Measurements from ENCODE around the gene DAB2IP.

DAB2IP gene

GRCh38 chr9:121812159-121812735 is 160.8 kb downstream of the DAB2IP start:
- Histone ChIP-seq H3K9ac (ENCODE audit: low read length) (no peak overlapping the region), H3K4me1 (ENCODE audit: control insufficient read depth, insufficient read depth, low read length) (no peaks in the 10 kb centered on the region), H3K4me3 (ENCODE audit: low read length) (no peak overlapping the region), H3K27me3 (ENCODE audit: control insufficient read depth, insufficient read depth, low read length) (no peaks in the 10 kb centered on the region), H3K36me3 (ENCODE audit: control insufficient read depth, insufficient read depth, low read length) (no peaks in the 10 kb centered on the region), H3K27ac (ENCODE audit: low read depth, low read length) (no peak overlapping the region)

- H3K4me3 ChIP-seq (ENCODE audit: low read length) = no peak overlapping the region
- H3K27ac ChIP-seq (ENCODE audit: low read depth, low read length) = no peak overlapping the region
- H3K36me3 ChIP-seq (ENCODE audit: control insufficient read depth, insufficient read depth, low read length) = no peaks in the 10 kb centered on the region
- no peaks in the 10 kb centered on the region for H3K4me1 ChIP-seq (ENCODE audit: control insufficient read depth, insufficient read depth, low read length)
- H3K27me3 ChIP-seq (ENCODE audit: control insufficient read depth, insufficient read depth, low read length) = no peaks in the 10 kb centered on the region
- no peak overlapping the region for H3K9ac ChIP-seq (ENCODE audit: low read length)
These were observed 162.2 kb downstream of the DAB2IP start for GRCh38 chr9:121813519-121814210.

- H3K9ac ChIP-seq (ENCODE audit: low read length) = no peak overlapping the region
- H3K27me3 ChIP-seq (ENCODE audit: control insufficient read depth, insufficient read depth, low read length) = no peaks in the 10 kb centered on the region
- H3K4me3 ChIP-seq (ENCODE audit: low read length) = no peak overlapping the region
- no peaks in the 10 kb centered on the region for H3K36me3 ChIP-seq (ENCODE audit: control insufficient read depth, insufficient read depth, low read length)
- H3K27ac ChIP-seq (ENCODE audit: low read depth, low read length) = no peak overlapping the region
- H3K4me1 ChIP-seq (ENCODE audit: control insufficient read depth, insufficient read depth, low read length) = no peaks in the 10 kb centered on the region
These were observed 163.2 kb downstream of the DAB2IP start for GRCh38 chr9:121814594-121814993.

- no peak overlapping the region for H3K4me3 ChIP-seq (ENCODE audit: low read length)
- no peak overlapping the region for H3K27ac ChIP-seq (ENCODE audit: low read depth, low read length)
- H3K27me3 ChIP-seq (ENCODE audit: control insufficient read depth, insufficient read depth, low read length) = no peaks in the 10 kb centered on the region
- no peaks in the 10 kb centered on the region for H3K36me3 ChIP-seq (ENCODE audit: control insufficient read depth, insufficient read depth, low read length)
- H3K4me1 ChIP-seq (ENCODE audit: control insufficient read depth, insufficient read depth, low read length) = no peaks in the 10 kb centered on the region
- no peak overlapping the region for H3K9ac ChIP-seq (ENCODE audit: low read length)
These were observed 163.7 kb downstream of the DAB2IP start for GRCh38 chr9:121815084-121815483.

GRCh38 chr9:121815546-121816448 is 164.4 kb downstream of the DAB2IP start:
- H3K27ac ChIP-seq (ENCODE audit: low read depth, low read length) = no peak overlapping the region
- H3K4me1 ChIP-seq (ENCODE audit: control insufficient read depth, insufficient read depth, low read length) = no peaks in the 10 kb centered on the region
- no peak overlapping the region for H3K4me3 ChIP-seq (ENCODE audit: low read length)
- H3K27me3 ChIP-seq (ENCODE audit: control insufficient read depth, insufficient read depth, low read length) = no peaks in the 10 kb centered on the region
- H3K36me3 ChIP-seq (ENCODE audit: control insufficient read depth, insufficient read depth, low read length) = no peaks in the 10 kb centered on the region
- H3K9ac ChIP-seq (ENCODE audit: low read length) = no peak overlapping the region

- H3K36me3 ChIP-seq (ENCODE audit: control insufficient read depth, insufficient read depth, low read length) = no peaks in the 10 kb centered on the region
- H3K9ac ChIP-seq (ENCODE audit: low read length) = no peak overlapping the region
- H3K4me3 ChIP-seq (ENCODE audit: low read length) = no peak overlapping the region
- no peaks in the 10 kb centered on the region for H3K4me1 ChIP-seq (ENCODE audit: control insufficient read depth, insufficient read depth, low read length)
- H3K27me3 ChIP-seq (ENCODE audit: control insufficient read depth, insufficient read depth, low read length) = no peaks in the 10 kb centered on the region
- no peak overlapping the region for H3K27ac ChIP-seq (ENCODE audit: low read depth, low read length)
These were observed 165.0 kb downstream of the DAB2IP start for GRCh38 chr9:121816449-121816817.

GRCh38 chr9:121816845-121817450 is 165.5 kb downstream of the DAB2IP start:
- H3K4me1 ChIP-seq (ENCODE audit: control insufficient read depth, insufficient read depth, low read length) = no peaks in the 10 kb centered on the region
- no peak overlapping the region for H3K4me3 ChIP-seq (ENCODE audit: low read length)
- H3K9ac ChIP-seq (ENCODE audit: low read length) = no peak overlapping the region
- no peaks in the 10 kb centered on the region for H3K27me3 ChIP-seq (ENCODE audit: control insufficient read depth, insufficient read depth, low read length)
- no peak overlapping the region for H3K27ac ChIP-seq (ENCODE audit: low read depth, low read length)
- H3K36me3 ChIP-seq (ENCODE audit: control insufficient read depth, insufficient read depth, low read length) = no peaks in the 10 kb centered on the region

- no peaks in the 10 kb centered on the region for H3K27me3 ChIP-seq (ENCODE audit: control insufficient read depth, insufficient read depth, low read length)
- H3K4me1 ChIP-seq (ENCODE audit: control insufficient read depth, insufficient read depth, low read length) = no peaks in the 10 kb centered on the region
- no peak overlapping the region for H3K9ac ChIP-seq (ENCODE audit: low read length)
- H3K36me3 ChIP-seq (ENCODE audit: control insufficient read depth, insufficient read depth, low read length) = no peaks in the 10 kb centered on the region
- no peak overlapping the region for H3K4me3 ChIP-seq (ENCODE audit: low read length)
- H3K27ac ChIP-seq (ENCODE audit: low read depth, low read length) = no peak overlapping the region
These were observed 166.0 kb downstream of the DAB2IP start for GRCh38 chr9:121817476-121817875.

GRCh38 chr9:121818016-121818661 is 166.7 kb downstream of the DAB2IP start:
- Histone ChIP-seq H3K27ac (ENCODE audit: low read depth, low read length) (no peak overlapping the region), H3K4me1 (ENCODE audit: control insufficient read depth, insufficient read depth, low read length) (no peaks in the 10 kb centered on the region), H3K36me3 (ENCODE audit: control insufficient read depth, insufficient read depth, low read length) (no peaks in the 10 kb centered on the region), H3K4me3 (ENCODE audit: low read length) (no peak overlapping the region), H3K9ac (ENCODE audit: low read length) (no peak overlapping the region), H3K27me3 (ENCODE audit: control insufficient read depth, insufficient read depth, low read length) (no peaks in the 10 kb centered on the region)

GRCh38 chr9:121818841-121819427 is 167.5 kb downstream of the DAB2IP start:
- Histone ChIP-seq H3K9ac (ENCODE audit: low read length) (no peak overlapping the region), H3K27me3 (ENCODE audit: control insufficient read depth, insufficient read depth, low read length) (no peaks in the 10 kb centered on the region), H3K4me1 (ENCODE audit: control insufficient read depth, insufficient read depth, low read length) (no peaks in the 10 kb centered on the region), H3K27ac (ENCODE audit: low read depth, low read length) (no peak overlapping the region), H3K4me3 (ENCODE audit: low read length) (no peak overlapping the region), H3K36me3 (ENCODE audit: control insufficient read depth, insufficient read depth, low read length) (no peaks in the 10 kb centered on the region)

- Histone ChIP-seq H3K4me3 (ENCODE audit: low read length) (no peak overlapping the region), H3K36me3 (ENCODE audit: control insufficient read depth, insufficient read depth, low read length) (no peaks in the 10 kb centered on the region), H3K27ac (ENCODE audit: low read depth, low read length) (no peak overlapping the region), H3K9ac (ENCODE audit: low read length) (no peak overlapping the region), H3K27me3 (ENCODE audit: control insufficient read depth, insufficient read depth, low read length) (no peaks in the 10 kb centered on the region), H3K4me1 (ENCODE audit: control insufficient read depth, insufficient read depth, low read length) (no peaks in the 10 kb centered on the region)
These were observed 168.2 kb downstream of the DAB2IP start for GRCh38 chr9:121819428-121820231.
